ENCODE data around the gene RPTOR.

The RPTOR gene

DNA sequence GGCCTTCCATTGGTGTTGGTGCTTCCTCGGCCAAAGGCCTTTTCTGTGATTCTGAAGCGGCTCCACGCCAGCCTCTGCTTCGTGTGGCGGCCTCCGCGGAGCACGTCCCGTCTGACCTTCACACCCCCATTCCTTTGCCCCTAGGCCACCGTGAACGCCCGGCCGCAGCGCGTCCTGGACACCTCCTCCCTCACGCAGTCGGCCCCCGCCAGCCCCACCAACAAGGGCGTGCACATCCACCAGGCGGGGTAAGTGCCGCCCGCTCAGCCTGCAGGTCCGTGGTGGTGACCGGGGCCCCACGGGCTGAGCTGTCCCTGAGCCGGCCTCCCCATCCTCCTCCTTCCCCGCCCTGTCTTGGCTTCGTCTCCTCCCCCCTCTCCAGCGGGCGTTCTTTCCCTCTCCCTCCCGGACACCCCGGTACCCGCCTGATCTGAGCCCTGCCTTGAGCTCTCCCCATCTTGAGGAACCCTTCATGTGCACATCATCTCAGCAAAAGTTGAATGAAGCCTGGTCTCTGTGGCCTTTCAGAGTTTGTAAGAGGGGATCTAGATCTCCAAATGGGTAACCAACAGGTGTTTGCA lies 378.0 kb downstream of the RPTOR start:
- no peak for FAIRE-seq

DNA sequence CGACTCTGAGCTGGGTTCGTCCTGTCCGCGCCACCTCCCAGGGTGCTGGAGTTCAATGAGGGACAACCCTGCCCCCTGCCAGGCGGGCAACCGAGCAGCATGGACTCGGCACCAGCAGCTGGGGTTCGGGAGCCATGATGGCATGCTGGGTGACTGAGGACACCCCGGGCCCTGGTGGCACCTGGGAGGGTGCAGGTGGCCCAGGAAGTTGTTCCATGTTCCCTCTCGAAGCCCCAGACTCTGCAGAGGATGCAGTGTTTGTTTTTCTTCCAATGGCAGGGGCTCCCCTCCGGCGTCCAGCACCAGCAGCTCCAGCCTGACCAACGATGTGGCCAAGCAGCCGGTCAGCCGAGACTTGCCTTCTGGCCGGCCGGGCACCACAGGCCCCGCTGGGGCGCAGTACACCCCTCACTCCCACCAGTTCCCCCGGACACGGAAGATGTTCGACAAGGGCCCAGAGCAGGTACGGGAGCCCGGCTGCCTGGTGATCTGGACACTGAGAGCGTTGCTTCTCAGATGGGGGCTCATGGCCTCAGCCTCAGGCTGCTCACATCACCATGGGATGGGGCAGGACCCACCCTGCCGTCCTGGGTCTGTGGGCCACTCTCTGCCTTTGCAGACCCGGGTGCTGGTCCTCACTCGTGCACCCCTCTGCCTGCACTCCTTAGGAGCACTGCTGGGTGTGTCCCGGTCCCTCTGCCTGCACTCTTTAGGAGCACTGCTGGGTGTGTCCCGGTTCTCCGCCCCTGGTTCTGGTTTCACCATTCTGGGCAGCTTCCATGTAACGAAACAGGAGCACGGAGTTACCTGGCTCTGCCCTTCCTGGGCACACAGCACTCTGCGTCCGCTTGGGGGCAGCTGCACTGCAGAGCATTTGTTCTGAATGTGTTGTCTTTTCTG lies 378.8 kb downstream of the RPTOR start:
- no peak for FAIRE-seq

DNA sequence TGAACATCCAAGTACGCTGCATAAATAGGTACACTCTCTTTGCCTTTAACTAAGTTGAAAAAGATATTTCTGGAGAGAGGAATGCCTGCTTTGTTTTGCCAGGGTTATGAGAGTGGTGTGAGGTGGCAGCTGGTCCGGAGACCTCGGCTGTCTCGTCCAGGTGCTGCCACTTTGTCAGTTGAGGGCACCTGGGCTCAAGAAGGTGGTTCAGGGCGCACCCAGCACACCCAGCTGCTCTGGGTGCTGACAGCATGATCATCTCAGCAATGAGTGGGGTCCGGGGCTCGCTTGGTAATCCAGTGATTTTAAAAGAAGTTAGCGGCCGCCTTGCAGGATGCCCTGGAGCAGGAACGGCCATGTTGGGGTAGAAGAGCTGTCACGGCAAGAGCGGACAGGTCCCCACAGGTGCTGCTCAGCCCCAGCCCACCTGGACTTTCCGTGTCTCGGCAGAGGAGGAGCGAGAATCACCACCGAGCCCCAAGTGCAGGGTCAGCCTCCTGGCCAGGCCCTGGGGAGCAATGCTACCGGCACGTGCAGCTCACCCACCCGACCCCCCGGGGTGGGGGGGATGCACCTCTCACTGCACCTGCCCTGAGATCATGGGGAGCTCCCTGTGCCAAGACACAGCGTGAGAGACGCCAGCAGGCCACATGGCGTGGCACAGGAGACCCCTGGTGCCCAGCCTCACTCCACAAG lies 379.6 kb downstream of the RPTOR start:
- no peak for FAIRE-seq

DNA sequence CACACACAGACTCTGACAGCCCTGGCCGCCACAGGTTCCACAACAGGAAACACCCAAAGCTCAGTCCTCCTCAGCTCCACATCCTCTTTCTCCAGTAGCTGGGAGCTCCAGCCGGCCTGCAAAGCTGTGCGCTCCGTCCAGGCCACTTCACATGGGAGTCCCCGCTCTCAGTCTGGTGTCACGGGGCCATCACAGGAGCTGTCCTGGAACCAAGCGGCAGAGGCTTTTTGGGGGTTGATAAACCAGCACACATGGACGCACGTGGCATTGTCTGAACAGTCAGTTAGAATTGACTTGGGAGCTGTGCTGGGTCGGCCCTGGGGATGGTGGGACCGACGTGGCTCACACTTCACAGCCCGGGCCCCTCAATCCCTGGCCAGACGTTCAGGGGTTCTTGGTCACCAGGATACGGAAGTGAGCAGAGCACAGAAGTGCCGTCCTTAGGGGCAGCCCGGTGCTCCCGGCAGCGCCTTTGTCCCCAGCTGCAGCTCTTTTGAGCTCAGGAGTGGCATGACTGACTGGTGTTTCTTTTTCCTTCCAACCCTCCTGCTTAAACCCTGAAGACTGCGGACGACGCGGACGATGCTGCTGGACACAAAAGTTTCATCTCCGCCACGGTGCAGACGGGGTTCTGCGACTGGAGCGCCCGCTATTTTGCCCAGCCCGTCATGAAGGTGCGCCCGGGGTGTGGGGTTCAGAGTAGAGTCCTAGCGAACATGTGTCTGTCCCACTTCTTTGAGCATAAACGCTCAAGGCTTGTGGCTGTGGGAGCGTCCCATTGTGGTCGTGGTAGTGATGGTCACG lies 380.4 kb downstream of the RPTOR start:
- FAIRE-seq, result no peak

DNA sequence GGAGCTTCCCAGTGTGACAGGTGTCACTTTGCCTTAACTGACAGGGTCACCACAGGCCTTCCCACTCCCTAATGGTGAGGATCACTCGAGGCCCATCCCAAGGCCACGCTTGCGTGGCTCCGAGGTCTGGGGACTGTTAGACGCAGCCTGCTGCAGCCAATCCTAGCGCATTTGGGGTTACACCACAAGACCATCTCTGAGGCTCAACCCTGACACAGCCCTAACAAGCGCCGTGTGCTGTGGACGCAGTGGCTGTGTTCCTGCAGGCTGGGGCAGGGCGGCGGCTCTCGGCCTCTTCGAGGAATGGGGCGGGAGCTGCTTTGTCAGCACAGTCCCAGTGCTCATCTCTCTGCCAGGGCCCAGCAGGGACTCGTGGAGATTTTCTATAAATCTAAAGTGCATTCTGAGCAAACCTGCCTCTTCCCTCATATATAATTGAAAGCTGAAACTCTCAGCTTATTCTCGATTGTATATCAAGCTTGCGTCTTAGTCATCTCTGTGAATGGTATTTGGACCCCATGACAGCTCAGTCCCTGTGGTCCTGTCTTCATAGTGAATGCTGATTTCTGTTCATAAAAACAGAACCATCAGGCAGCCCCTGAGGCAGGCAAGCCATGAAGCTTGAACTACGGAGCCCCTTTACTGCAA lies 381.2 kb downstream of the RPTOR start:
- no peak for FAIRE-seq

DNA sequence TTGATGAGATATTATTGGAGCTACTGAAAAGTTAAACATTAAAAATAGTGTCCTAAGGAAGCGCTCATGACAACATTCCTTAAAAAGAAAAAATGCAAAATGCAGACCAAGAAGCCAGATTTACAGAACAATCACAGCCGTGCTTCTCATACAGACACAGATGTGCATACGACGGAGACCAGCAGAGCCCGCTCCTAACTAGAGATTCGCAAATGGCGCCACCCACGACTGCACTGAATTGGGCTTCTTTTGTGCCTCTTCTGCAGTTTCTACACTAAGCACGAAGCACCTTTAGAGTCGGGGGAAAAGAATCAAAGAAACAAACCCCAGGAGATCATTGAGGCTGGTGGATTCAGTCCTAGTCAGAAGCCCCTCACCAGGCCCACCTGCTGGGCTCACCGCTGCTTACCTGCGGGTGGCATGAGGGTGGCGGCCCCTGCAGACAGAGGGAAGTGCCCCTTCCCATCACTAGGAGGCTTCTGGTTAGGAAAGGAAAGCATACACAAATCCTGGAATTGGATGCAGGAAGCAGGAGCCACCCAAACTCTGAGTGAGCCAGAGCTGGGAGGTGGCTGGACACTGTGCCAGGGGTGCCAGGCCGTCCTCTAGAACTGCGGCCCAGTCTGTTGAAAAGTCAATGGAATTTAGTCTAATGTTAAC lies 382.1 kb downstream of the RPTOR start:
- FAIRE-seq, result no peak

DNA sequence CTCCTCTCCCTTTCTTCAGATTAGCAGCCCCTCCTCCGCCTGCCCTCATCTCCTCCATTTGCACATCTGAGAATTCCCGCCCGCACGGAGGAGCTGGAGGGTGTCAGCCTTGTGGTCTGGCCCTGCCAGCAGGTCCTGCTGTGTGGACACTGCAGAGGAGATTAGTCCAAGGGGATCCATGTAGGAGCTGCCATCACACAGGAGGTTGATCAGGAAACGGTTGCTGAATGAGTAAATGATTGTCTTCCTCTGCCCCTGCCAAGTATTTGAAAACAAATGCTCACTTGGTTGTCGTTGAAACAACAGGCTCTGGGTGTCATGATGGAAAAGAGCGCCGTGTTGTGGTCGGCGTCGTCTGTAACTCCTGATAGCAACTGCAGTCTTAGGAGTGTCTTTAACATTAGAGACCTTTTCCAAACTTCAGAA lies 383.2 kb downstream of the RPTOR start:
- no peak for FAIRE-seq

DNA sequence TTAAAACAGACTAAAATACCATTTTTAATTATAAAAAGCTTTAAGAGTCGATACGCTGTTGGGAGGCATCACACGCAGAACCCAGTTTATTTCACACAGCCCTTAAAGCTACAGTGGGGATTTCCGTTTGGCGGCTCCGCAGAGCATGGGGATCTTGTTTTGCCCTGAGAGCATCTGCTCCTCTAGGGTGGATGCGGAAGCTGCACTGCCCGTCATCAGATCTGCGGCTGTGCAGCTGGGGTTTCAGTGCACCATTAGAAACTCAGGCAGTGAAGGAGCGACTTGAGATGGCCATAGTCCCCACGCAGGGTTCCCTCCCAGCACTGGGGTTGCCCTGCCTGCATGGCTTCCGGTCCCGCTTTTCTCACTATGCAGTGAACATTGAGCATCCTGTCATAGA lies 384.8 kb downstream of the RPTOR start:
- no peak for FAIRE-seq

DNA sequence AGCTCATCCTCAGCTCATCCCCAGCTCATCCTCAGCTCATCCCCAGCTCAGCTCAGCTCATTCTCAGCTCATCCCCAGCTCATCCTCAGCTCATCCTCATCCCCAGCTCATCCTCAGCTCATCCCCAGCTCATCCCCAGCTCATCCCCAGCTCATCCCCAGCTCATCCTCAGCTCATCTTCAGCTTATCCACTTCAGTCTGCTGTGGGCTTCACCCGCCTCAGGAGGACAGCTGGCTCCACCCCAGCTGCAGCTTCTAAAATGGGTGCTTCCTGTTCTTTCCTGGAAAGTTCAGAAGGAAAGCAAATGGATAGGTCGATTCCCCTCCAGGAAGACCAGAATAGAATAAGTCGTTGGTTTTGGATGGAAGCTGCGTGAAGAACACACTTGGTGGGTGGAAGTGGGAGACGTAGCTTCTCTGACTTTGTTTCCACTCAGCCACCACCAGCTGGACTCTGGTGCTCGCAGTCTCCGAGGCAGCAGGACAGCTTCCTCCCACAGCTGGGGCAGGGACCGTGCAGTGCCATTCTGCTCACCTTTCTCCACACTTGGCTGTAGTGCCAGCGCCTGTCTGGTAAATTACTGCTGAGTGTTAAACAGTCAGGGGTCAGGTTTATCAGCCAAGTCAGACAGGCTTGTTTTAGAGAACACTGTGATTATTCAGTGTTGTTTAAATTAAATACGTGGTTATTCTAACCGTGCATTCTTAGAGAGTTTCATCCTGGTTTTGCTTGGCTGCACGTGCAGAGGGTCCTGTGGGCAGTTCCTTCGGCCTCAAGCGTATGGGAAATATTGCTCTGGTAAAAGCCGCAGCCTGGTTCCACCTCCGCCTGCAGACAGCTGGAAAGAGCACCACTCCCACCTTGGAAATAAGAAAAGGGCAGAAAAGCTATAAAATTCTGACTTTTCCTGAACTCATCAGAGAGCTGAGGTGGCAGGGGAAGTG lies 386.0 kb downstream of the RPTOR start:
- FAIRE-seq, result no peak

DNA sequence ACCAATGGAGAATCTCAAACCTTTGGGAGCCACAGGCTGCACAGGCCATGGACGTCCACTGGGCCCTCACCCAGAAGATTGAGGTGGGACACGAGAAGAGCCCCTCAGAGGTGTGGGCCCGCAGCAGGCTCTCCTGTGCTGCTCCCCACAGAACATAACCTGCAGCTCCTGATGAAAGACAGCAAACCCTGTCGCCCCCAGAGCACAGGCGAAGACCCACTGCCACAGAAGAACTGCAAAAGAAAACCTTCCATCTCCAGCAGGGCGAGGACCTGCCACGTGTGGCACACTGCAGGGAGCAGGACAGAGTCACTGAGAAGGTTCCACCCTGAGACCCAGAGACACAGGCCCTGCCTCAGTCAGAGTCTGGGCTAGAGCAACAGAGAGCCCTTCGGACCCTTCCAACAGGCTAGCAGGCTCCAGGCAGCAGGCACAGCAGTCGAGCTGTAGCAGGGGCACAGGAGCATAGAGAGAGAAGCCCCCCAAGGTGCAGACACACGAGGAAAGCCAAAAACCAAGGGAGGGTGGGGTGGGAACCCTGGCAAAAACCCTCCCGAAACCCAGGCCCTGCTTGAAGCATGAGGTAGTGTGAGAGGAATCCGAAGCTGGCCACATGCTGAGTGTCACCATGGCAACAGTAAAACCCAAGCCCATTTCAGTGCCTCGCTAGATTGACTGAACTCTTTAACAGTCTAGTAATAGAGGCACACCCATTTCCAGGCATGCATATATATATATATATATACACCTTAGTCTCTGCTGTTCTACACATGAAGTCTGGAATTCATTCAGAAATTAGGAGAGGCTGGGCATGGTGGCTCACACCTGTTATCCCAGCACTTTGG lies 387.0 kb downstream of the RPTOR start:
- no peak for FAIRE-seq

DNA sequence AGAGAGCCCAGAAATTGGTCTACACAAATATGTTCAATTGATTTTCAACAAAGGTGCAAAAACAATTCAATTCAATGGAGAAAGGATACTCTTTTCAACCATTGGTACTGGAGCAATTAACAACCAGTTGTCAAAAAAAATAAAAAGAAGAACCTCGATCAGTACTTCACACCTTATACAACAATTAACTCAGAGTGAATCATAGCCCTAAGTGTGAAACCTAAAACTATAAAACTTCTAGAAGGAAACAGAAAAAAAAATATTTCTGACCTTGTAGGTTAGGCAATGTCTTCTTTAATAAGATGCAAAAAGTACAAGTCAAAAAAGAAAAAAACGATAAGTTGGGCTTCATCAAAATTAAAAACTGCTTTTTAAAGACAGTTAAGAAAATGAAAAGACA lies 390.9 kb downstream of the RPTOR start:
- no peak for FAIRE-seq

DNA sequence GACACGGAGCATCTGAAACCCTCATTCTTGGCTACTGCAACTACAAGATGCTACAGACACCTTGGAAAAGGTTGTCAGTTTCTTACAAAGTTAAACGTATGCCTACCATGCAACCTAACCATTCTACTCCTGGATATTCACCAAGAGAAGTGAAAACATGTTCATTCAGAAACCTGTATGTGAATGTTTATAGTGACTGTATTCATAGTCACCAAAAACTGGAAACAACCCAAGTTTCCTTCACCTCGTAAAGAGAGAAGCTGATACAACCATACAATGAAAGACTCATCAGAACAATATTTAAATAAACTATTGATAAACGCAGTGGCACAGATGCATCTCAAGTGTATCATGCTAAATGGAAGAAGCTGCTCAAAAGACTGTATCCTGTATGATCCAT lies 391.6 kb downstream of the RPTOR start:
- no peak for FAIRE-seq

DNA sequence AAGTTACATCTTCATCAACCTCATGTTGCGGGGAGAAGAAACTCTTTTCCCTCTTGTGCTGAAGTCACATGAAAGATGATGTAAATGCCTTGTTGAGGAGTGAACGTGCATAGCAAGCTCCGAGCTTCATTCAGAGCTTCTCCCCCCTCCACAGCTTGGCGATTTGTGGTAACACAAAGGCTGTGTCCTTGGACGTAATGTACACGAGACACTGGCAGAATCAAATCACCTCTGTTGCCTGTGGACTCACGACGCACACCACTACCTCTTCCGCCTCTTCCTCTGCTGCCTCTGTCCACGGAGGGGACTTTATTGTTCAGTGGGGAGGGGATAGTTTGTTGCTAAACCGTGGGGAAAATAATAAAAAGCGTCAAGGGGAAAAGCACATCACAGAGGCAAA lies 392.1 kb downstream of the RPTOR start:
- no peak for FAIRE-seq

DNA sequence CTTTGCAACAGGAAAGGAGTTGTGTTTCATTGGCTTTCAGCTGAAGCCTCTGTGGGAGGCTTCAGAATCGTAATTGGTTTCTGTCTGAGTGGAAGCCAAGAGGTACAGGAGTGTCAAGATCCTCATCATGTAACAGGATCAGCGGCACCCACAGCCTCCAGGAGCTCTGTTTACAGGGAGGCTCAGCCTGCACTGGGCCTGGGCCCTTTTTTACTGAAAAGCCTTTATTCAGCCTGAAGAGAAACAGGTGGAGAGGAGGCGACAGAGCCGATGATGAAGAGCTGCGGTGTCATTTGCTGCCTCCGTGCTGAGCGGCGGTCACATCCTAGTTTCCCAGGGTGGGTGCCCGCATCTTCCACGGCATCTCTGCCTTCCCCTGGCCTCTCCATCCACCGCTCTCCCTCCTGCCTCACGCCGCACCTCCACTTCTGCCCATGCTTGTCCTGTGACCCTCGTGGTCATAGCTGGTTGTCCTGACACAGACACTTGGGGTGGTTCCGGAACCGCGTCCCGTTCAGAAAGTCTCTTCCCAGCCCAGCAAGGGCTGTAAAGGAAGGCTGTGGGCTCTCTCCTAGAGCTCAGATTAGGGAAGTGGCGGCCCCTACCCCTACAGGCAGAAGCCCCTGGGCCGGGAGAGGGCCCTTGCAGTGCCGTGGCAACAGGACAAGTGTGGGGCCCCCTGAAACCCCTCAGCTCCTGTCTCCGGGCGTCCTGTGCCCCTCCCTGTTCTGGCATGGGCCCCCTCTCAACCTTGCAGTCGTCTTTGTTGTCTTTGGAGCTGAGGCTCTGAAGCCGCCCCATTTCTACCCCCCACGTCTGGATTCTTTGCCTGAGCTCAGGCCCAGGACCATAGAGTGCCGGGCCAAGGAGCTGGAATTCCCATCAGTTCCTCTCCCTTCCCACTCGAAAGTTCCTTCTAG lies 393.1 kb downstream of the RPTOR start:
- FAIRE-seq, result no peak

DNA sequence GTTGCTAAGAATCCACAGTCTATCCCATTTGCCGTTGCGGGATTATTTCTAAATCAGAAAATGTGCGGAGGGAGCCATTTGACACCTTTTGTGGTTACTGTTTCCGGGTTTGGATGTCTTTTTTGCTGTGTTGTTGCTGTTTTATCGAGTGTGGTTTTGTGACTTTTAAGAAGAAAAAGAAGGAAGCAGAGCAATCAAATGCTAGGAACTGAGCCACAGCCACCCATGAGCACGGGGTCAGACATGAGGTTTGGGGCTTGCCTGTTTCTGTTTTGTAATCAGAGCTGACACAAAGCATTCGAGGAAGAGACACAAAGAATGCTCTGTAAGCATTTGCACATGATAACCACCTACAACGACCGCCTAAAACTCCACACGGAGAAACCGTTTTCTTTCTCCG lies 393.9 kb downstream of the RPTOR start:
- no peak for FAIRE-seq

DNA sequence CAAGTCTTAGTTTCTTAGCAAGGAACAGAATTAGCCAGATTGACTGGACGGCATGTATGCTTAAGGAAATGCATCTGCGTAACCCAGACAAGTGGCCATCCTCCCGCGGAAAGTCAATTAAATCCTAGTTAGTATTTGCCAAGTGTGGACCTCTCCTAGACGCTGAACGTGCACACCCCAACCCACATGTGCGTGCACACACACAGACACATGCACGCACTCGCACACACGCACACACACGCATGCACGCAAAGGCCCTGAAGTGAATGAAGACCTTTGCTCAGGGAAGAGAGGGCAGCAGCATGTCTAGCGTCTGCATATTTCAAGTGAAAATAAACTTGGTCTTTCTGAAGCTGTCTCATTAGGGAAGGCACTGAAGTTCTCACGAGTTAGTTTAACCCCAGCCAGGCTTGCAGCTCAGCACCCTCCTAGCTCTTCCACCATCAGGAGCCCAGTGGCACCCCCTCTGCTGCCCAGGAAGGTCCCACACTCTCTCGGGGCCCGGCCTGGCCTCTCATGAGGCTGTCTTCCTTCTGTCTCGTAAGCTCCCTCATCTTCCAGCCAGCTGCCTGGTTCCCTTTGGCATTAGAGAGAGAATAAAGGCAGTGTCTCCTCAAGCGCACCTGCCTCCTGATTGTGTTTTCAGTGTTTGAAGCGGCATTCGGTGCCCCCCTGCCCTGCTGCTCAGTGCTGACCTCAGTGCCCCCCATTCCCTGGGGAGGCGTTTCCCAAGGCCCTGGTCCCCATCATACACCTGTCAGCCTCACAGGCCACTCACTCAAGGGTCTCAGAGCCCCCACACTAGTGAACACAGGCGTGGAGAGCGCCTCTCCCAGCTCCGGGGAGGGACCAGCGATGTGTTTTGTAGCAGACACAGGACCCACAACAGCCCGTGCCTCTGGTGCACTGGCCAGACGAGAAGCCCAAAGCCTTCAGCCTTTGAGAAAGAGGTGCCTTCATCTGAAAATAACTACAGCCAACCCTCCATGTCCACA lies 394.8 kb downstream of the RPTOR start:
- FAIRE-seq, result no peak

Measured in endometrium (tissue), 2 donors.